ENCODE data around the gene TMEM52. TPM values are rescaled to one million over a fixed set of nuclear protein-coding genes. Genes with fewer than 3 reads are reported as not detected.

Gene TMEM52
- total RNA-seq, 1 donor from 2014 or later: 3.9 TPM

DNA sequence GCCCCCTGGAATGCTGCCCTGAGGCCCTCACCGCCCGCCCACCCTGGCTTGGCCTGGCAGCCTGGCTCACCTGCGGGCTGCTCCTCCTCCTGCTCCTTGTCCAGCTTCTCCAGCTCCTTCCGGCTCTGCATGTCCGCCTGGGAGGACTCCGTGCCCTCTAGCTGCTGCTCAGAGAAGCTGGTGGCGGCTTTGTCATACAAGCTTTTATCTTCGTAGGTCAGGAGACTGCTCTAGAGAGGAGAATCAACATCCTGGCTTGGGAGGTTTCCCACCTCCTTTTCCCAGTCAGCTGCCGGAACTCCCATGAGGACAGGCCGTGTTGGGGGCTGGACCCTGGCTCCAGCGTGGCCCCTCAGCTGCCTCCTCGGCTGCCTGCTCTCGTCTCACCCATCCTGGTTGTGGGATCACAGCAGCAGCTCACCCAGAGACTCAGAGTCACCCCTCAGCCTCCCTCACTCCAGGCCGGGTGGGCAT is 36.6 kb upstream of the TMEM52 start:
- TF ChIP-seq, protein P1, sequence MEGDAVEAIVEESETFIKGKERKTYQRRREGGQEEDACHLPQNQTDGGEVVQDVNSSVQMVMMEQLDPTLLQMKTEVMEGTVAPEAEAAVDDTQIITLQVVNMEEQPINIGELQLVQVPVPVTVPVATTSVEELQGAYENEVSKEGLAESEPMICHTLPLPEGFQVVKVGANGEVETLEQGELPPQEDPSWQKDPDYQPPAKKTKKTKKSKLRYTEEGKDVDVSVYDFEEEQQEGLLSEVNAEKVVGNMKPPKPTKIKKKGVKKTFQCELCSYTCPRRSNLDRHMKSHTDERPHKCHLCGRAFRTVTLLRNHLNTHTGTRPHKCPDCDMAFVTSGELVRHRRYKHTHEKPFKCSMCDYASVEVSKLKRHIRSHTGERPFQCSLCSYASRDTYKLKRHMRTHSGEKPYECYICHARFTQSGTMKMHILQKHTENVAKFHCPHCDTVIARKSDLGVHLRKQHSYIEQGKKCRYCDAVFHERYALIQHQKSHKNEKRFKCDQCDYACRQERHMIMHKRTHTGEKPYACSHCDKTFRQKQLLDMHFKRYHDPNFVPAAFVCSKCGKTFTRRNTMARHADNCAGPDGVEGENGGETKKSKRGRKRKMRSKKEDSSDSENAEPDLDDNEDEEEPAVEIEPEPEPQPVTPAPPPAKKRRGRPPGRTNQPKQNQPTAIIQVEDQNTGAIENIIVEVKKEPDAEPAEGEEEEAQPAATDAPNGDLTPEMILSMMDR (conservative IDR thresholded peaks at IDR 0.05): no peak
- Mint-ChIP-seq H3K36me3 (no peaks in the 10 kb centered on the region), H3K9me3 (no peaks in the 10 kb centered on the region), H3K27ac (no peak overlapping the region), H3K4me3 (no peak overlapping the region), H3K27me3 (peaks cover 11% of the 10 kb centered on the region), H3K4me1 (ENCODE audit: unreplicated experiment) (no peaks in the 10 kb centered on the region)
- no peak for DNase-seq (ENCODE audit: extremely low spot score, unreplicated experiment)

DNA sequence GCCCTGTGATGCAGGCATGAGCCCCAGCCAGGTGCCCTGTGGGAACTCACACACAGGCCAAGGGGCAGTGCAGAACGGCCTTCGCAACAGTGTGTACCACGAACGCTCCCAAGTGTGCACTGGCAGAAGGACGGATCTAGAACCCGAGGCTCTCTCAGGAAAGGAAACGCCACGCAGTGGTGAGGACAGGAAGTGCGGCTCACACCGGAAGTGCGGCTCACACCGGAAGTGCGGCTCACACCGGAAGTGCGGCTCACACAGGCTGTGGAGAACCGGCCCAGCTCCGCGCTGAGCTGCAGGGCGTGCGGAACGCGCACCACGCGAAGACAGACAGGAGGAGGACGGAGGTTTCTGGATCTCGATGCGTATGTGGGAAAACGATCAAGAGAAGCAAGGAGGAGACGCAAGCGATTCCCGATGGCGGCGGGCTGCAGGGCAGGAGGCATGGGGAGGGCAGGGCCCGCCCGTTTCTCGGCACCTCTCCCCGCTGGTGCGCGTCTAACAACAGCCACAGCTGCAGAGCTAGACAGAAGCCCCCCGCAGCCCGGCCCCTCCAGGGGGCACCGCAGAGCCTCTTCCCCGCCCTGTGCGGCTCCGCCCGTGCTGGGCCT is 35.9 kb upstream of the TMEM52 start:
- no peak for DNase-seq (ENCODE audit: extremely low spot score, unreplicated experiment)
- TF ChIP-seq, protein P1 (conservative IDR thresholded peaks at IDR 0.05): peak; percentile 56

DNA sequence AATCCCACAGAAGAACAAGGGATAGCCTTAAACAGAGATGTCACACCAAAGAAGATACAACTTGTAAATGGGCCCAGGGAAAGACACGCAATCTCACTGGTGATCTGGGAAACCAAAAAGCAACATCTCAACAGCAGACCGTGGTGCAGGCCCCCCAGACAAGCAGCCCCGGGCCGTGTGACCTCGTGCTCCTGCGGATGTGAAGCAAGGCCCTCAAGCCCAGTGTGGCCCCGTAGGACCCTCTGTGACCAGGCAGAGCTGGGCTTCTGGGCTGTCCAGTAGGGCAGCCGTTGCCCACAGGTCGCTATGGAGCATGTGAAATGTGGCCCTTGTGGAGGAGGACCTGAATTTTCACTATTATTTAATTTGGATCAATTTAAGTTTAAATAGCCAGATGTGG is 34.9 kb upstream of the TMEM52 start:
- no peak overlapping the region for H3K4me3 Mint-ChIP-seq
- H3K27me3 Mint-ChIP-seq: peaks cover 14% of the 10 kb centered on the region
- H3K4me1 Mint-ChIP-seq (ENCODE audit: unreplicated experiment): no peaks in the 10 kb centered on the region
- H3K27ac Mint-ChIP-seq: no peak overlapping the region
- no peaks in the 10 kb centered on the region for H3K36me3 Mint-ChIP-seq
- no peak for DNase-seq (ENCODE audit: extremely low spot score, unreplicated experiment)
- H3K9me3 Mint-ChIP-seq: no peaks in the 10 kb centered on the region
- TF ChIP-seq, protein P1 (conservative IDR thresholded peaks at IDR 0.05): no peak

More for the DNA sequence above, 35.9 kb upstream of the TMEM52 start:
- Mint-ChIP-seq H3K36me3 (no peaks in the 10 kb centered on the region), H3K4me3 (no peak overlapping the region), H3K27ac (no peak overlapping the region), H3K27me3 (peaks cover 12% of the 10 kb centered on the region), H3K4me1 (ENCODE audit: unreplicated experiment) (no peaks in the 10 kb centered on the region), H3K9me3 (no peaks in the 10 kb centered on the region)

DNA sequence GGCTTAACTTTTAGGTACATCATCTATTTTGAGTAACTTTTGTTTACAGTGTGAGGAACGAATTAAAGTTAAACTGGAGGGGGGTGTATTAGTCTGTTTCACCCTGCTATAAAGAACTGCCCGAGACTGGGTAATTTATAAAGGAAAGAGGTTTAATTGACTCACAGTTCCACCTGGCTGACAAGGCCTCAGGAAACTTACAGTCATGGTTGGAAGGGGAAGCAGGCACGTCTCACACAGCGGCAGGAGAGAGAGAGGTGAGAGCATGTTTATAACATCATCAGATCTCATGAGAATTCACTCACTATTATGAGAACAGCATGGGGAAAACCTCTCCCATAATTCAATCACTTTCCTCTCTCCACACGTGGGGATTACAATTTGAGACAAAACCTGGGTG is 31.9 kb upstream of the TMEM52 start:
- DNase-seq (ENCODE audit: extremely low spot score, unreplicated experiment): no peak
- TF ChIP-seq, protein P1 (conservative IDR thresholded peaks at IDR 0.05): no peak
- H3K27ac Mint-ChIP-seq: no peak overlapping the region
- H3K36me3 Mint-ChIP-seq: no peaks in the 10 kb centered on the region
- H3K9me3 Mint-ChIP-seq: no peaks in the 10 kb centered on the region
- peaks cover 14% of the 10 kb centered on the region for H3K27me3 Mint-ChIP-seq
- no peak overlapping the region for H3K4me3 Mint-ChIP-seq
- no peaks in the 10 kb centered on the region for H3K4me1 Mint-ChIP-seq (ENCODE audit: unreplicated experiment)

DNA sequence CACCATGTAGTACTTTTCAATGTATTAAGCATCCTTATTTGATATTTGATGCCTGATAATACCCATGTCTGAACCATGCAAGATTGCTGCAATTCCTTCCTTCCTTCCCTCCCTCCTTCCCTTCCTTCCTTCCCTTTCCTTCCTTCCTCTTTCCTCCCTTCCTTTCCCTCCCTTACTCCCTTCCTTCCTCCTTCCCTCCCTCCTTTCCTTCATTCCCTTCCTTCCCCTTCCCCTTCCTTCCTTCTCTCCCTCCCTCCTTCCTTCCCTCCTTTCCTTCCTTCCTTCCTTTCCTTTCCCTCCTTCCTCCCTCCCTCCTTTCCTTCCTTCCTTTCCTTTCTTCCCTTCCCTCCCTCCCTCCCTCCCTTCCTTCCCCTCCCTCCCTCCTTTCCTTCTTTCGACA is 29.7 kb upstream of the TMEM52 start:
- H3K27me3 Mint-ChIP-seq: peaks cover 17% of the 10 kb centered on the region
- H3K36me3 Mint-ChIP-seq: no peaks in the 10 kb centered on the region
- TF ChIP-seq, protein P1 (conservative IDR thresholded peaks at IDR 0.05): no peak
- no peak overlapping the region for H3K27ac Mint-ChIP-seq
- no peak overlapping the region for H3K4me3 Mint-ChIP-seq
- no peaks in the 10 kb centered on the region for H3K9me3 Mint-ChIP-seq
- H3K4me1 Mint-ChIP-seq (ENCODE audit: unreplicated experiment): peaks cover 3% of the 10 kb centered on the region
- DNase-seq (ENCODE audit: extremely low spot score, unreplicated experiment): no peak

Data from type B pancreatic cell (in vitro differentiated cells).